Bone marrow (tissue), 2 donors: ENCODE results near the gene B3GAT1.

Experiments
- DNase-seq, 2 donors: peaks; one replicate each; lab custom pipeline; 2025; lab: John Stamatoyannopoulos, UW

Gene B3GAT1

GRCh38 chr11:134441706-134442105 is 29.7 kb upstream of the B3GAT1 start:
- no peak for DNase-seq

- no peak for DNase-seq
These were observed 29.2 kb upstream of the B3GAT1 start for GRCh38 chr11:134441281-134441680.

GRCh38 chr11:134440851-134441250 is 28.8 kb upstream of the B3GAT1 start:
- no peak for DNase-seq

GRCh38 chr11:134438542-134439537 is 26.8 kb upstream of the B3GAT1 start:
- no peak for DNase-seq

- no peak for DNase-seq
These were observed 25.8 kb upstream of the B3GAT1 start for GRCh38 chr11:134437821-134438220.

- no peak for DNase-seq
These were observed 24.7 kb upstream of the B3GAT1 start for GRCh38 chr11:134436781-134437180.

GRCh38 chr11:134433806-134434205 is 21.8 kb upstream of the B3GAT1 start:
- no peak for DNase-seq

- DNase-seq, result no peak
These were observed 21.2 kb upstream of the B3GAT1 start for GRCh38 chr11:134433251-134433650.

GRCh38 chr11:134432776-134433175 is 20.7 kb upstream of the B3GAT1 start:
- no peak for DNase-seq

- no peak for DNase-seq
These were observed 17.1 kb upstream of the B3GAT1 start for GRCh38 chr11:134429106-134429505.

GRCh38 chr11:134425816-134426536 is 13.9 kb upstream of the B3GAT1 start:
- no peak for DNase-seq

GRCh38 chr11:134425413-134425812 is 13.4 kb upstream of the B3GAT1 start:
- no peak for DNase-seq

- no peak for DNase-seq
These were observed 11.1 kb upstream of the B3GAT1 start for GRCh38 chr11:134423106-134423505.

GRCh38 chr11:134417871-134418840 is 6.1 kb upstream of the B3GAT1 start:
- no peak for DNase-seq

GRCh38 chr11:134416726-134417125 is 4.7 kb upstream of the B3GAT1 start:
- no peak for DNase-seq

GRCh38 chr11:134414766-134415765 is 3.0 kb upstream of the B3GAT1 start:
- DNase-seq, result no peak

- no peak for DNase-seq
These were observed 2.0 kb upstream of the B3GAT1 start for GRCh38 chr11:134413826-134414731.

- DNase-seq, result no peak
These were observed 1.2 kb upstream of the B3GAT1 start for GRCh38 chr11:134413043-134413825.

GRCh38 chr11:134410766-134411165 is 1.3 kb downstream of the B3GAT1 start:
- DNase-seq, result no peak
